ENCODE results near the gene CCDC142.
"Not testable (repeated sequence)": the region's sequence is repeated elsewhere in the genome, so short reads cannot be mapped to it uniquely, and the experiment has no call there.

CCDC142 gene

DNA sequence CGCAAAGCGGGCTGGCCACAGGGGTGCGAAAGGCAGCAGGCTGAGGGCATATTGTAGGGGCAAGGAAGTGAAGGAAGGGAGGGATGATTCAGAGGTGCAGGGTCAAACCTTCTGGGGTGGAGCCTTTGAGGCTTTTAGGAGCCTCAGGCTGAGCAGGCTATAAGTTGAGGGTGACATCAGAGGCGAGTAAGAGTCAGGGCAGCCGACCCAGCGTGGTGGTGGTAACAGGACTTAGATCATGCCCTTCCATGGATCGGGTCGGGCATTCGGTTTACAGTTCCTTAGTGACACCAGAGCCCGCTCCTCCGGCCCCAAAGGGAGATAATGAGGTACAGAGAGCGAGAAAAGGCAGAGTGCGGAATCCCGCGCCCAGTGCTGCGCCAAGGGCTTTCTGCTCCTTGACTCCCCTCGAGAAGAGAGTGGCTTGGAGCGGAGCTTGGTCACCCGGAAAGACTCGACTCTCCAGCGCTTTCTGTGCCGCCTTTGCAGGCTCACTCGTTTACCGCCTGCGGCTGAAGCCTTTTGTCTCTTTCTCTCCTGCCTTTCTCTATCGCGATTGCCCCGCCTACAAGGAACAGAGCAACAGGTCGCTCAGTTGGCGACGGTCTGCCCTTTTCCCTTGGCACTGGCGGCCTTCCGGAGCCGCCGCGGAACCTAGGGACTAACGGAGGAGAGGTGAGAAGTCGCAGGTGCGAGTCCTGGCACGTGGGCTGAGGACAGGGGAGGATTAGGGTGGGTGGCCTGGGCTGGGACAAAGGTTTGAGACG is 15.9 kb upstream of the CCDC142 start:
- no peak for DNase-seq (ENCODE audit: low read depth in 2 of 2)

- no peak for DNase-seq (ENCODE audit: low read depth in 2 of 2)
These were observed 15.1 kb upstream of the CCDC142 start for GRCh38 chr2:74497777-74498499.

- DNase-seq (ENCODE audit: low read depth in 2 of 2), result no peak
These were observed 14.4 kb upstream of the CCDC142 start for GRCh38 chr2:74496997-74497776.

- no peak for DNase-seq (ENCODE audit: low read depth in 2 of 2)
These were observed 12.6 kb upstream of the CCDC142 start for GRCh38 chr2:74495440-74495839.

GRCh38 chr2:74493546-74493945 is 10.7 kb upstream of the CCDC142 start:
- DNase-seq (ENCODE audit: low read depth in 2 of 2), result no peak

DNA sequence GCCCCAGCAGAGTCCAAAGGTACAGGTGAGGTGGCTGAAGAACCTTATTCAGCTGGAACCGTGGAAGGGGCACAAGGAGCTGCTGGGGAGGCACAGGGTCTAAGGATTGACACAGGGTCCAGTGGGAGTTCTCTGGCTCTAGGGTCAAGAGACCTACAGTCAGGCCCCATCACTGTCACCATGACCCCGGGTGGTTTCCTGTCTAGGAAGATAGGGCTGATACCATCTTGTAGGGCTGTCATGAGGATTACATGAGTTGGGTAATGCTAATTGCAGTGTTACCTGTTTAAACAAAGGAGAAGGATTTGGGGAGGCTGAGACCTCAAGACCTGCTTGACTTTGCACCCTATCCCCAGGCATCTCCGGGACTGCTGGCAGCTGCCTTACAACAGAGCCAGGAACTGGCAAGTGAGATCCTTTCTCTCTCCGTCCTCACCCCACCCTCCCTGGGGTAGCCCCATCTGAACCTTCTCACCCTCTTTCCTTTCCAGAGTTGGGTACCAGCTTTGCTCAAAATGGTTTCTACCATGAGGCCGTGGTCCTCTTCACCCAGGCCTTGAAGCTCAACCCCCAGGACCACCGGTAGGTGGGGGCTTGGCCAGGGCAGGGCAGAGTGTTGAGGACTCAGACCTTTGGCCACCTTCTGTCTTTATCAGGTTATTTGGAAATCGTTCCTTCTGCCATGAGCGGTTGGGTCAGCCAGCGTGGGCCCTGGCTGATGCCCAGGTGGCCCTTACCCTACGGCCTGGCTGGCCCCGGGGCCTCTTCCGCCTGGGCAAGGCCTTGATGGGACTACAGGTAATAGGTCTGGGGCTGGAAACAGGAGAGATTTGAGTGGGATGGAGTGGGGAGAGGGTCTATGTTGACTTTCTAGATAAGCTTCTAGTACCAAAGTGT is 9.1 kb upstream of the CCDC142 start:
- DNase-seq (ENCODE audit: low read depth in 2 of 2), result no peak

GRCh38 chr2:74489906-74490305 is 7.1 kb upstream of the CCDC142 start:
- DNase-seq (ENCODE audit: low read depth in 2 of 2), result no peak

GRCh38 chr2:74488643-74489481 is 6.1 kb upstream of the CCDC142 start:
- no peak for DNase-seq (ENCODE audit: low read depth in 2 of 2)

- DNase-seq (ENCODE audit: low read depth in 2 of 2), result no peak
These were observed 3.3 kb upstream of the CCDC142 start for GRCh38 chr2:74486141-74486540.

DNA sequence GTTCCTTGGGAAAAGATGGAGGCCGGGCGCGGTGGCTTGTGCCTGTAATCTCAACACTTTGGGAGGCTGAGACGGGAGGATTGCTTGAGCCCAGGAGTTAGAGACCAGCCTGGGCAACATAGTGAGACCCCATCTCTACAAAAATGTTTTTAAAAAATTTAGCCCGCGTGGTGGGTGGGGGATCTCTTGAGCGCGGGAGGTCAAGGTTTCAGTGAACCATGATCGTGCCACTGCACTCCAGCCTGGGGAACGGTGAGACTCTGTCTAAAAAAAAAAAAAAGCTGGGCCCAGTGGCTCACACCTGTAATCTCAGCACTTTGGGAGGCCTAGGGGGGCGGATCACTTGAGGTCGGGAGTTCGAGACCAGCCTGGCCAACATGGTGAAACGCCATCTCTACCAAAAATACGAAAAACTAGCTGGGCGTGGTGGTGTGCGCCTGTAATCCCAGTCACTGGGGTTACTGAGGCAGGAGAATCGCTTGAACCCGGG is 922 bp upstream of the CCDC142 start:
- DNase-seq (ENCODE audit: low read depth in 2 of 2), result not testable (repeated sequence)

- no peak for DNase-seq (ENCODE audit: low read depth in 2 of 2)
These were observed 617 bp downstream of the CCDC142 start for GRCh38 chr2:74481961-74482800.

DNA sequence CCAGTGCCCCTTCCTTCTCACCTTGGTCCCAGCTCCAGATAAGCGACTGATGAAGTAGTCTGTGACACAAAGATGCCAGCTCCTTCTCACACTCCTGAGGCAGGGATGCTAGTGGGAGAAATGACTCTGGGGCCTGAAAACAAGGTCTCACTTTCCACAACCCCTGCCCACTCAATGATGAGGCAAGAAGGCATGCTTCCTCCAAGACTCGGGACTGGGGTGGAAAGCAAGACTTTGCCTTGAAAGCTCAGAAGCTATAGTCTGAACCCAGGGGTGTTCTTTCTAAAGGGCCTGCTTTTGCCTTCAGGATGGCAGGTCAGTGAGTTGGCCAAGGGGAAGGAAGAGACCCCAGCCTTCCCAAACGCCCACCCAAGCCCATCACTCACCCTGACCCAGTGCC is 1.4 kb downstream of the CCDC142 start:
- no peak for DNase-seq (ENCODE audit: low read depth in 2 of 2)

- DNase-seq (ENCODE audit: low read depth in 2 of 2), result no peak
These were observed 7.9 kb downstream of the CCDC142 start for GRCh38 chr2:74474899-74475298.

DNA sequence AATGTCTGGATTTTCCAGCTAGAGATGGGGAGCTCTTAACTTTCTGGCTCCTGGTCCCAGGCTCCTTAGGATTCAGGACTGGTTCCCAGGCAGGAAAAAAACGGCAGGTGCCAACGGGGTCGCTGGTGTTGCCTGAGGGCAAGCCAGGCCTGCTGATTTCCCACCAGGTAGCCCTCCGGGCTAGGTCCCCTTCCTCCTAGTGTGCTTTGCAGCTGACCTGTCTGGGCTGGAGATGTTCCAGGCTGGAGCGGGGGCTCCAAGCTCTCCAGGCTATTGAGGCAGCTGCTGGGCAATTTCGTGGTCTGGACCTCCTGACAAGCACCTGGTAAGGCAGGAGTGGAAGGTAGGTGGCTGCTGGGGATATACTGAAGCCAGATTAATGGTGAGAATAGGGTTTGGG is 8.3 kb downstream of the CCDC142 start:
- DNase-seq (ENCODE audit: low read depth in 2 of 2), result no peak

GRCh38 chr2:74472945-74473258 is 9.9 kb downstream of the CCDC142 start:
- no peak for DNase-seq (ENCODE audit: low read depth in 2 of 2)

- peak; percentile 88 to 96 for DNase-seq (ENCODE audit: low read depth in 2 of 2)
These were observed 10.5 kb downstream of the CCDC142 start, which contains the start of gene MRPL53 for GRCh38 chr2:74472086-74472944. MRPL53 (minus strand) TSS chr2:74472680; CDS start chr2:74472660, 20 bp downstream.

DNA sequence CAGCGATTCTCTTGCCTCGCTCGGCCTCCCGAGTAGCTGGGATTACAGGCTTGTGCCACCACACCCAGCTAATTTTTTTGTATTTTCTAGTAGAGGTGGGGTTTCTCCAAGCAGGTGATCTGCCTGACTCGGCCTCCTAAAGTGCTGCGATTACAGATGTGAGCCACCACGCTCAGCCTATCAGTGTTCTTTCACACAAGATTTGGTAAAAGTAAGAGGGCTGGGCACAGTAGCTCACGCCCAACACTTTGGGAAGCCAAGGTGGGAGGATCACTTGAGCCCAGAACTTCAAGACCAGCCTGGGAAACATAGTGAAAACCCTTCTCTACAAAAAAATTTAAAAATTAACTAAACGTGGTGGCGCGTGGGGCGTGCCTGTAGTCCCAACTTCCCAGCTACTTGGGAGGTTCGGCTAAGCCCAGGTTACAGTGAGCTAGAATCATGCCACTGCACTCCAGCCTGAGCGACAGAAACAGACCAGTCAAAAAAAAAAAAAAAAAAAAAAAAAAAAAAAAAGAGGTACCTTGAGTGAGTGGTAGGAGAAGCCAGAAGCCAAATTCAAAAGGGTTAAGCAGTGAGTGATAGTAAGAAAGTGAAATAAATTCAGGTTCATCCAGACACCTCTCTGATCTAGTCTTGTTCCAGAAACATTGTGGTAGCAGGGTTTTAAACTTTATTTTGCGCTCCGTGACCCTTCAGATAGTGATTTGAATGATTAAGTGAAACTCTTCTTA is 11.3 kb downstream of the CCDC142 start:
- DNase-seq (ENCODE audit: low read depth in 2 of 2), result no peak

DNA sequence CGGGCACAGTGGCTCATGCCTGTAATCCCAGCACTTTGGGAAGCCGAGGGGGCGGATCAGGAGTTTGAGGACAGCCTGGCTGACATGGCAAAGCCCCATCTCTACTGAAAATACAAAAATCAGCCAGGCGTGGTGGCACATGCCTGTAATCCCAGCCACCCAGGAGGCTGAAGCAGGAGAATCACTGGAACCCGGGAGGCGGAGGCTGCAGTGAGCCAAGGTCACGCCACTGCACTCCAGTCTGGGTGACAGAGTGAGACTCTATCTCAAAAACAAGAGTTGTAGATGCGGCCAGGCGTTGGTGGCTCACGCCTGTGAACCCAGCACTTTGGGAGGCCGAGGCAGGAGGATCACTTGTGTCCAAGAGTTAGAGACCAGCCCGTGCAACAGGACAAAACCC is 12.1 kb downstream of the CCDC142 start:
- not testable (repeated sequence) for DNase-seq (ENCODE audit: low read depth in 2 of 2)
